ENCODE results near the gene CDKN2A. TPM values are rescaled to one million over a fixed set of nuclear protein-coding genes. Genes with fewer than 3 reads are reported as not detected.

Gene CDKN2A
- total RNA-seq, 4 donors from 2014 or later = 0.94 to 9.7 (median 2.7) TPM; not detected in 1

GRCh38 chr9:21969011-21969940 is 24.9 kb downstream of the CDKN2A start:
- TF ChIP-seq EP300 (IDR thresholded peaks at IDR 0.05) (no peak), POLR2A (IDR thresholded peaks at IDR 0.05) (no peak), CTCF (IDR thresholded peaks at IDR 0.05) (no peak)
- 6 to 10% methylated on average over 17 to 21 of the region's 28 CpGs for whole genome bisulfite sequencing, 2 donors (ENCODE audit: low coverage in 1 of 2)
- Histone ChIP-seq H3K4me3 (no peak overlapping the region), H3K27ac (no peak overlapping the region), H3K4me1 (peaks cover under 1 to 56% (median 20%) of the 10 kb centered on the region in 3 donors), H3K27me3 (peaks cover 100% of the 10 kb centered on the region), H3K36me3 (no peaks in the 10 kb centered on the region), H3K9me3 (peaks cover 0 to 9% (median 0%) of the 10 kb centered on the region in 3 donors)
- no peak for ATAC-seq

GRCh38 chr9:21968331-21969010 is 25.7 kb downstream of the CDKN2A start:
- 4 to 11% methylated on average over 3 to 11 of the region's 41 CpGs for WGBS, 2 donors (ENCODE audit: low coverage in 1 of 2)
- TF ChIP-seq POLR2AphosphoS5 (IDR thresholded peaks at IDR 0.05) = no peak
- no peak for TF ChIP-seq CTCF (IDR thresholded peaks at IDR 0.05)
- no peak for TF ChIP-seq POLR2A (IDR thresholded peaks at IDR 0.05)
- TF ChIP-seq EP300 (IDR thresholded peaks at IDR 0.05) = no peak
- peaks cover 100% of the 10 kb centered on the region for H3K27me3 ChIP-seq
- H3K27ac ChIP-seq = no peak overlapping the region
- H3K9me3 ChIP-seq = peaks cover 0 to 17% (median 0%) of the 10 kb centered on the region in 3 donors
- no peak overlapping the region for H3K4me3 ChIP-seq
- no peaks in the 10 kb centered on the region for H3K36me3 ChIP-seq
- ATAC-seq = no peak
- peaks cover 0 to 53% (median 19%) of the 10 kb centered on the region in 3 donors for H3K4me1 ChIP-seq

- Histone ChIP-seq H3K27ac (no peak overlapping the region), H3K36me3 (no peaks in the 10 kb centered on the region), H3K4me1 (peaks cover 0 to 53% (median 19%) of the 10 kb centered on the region in 3 donors), H3K27me3 (peaks cover 99% of the 10 kb centered on the region), H3K4me3 (no peak overlapping the region), H3K9me3 (peaks cover 0 to 18% (median 0%) of the 10 kb centered on the region in 3 donors)
- TF ChIP-seq POLR2AphosphoS5 (IDR thresholded peaks at IDR 0.05) (no peak), CTCF (IDR thresholded peaks at IDR 0.05) (no peak), POLR2A (IDR thresholded peaks at IDR 0.05) (no peak), EP300 (IDR thresholded peaks at IDR 0.05) (no peak)
- WGBS, 2 donors (ENCODE audit: low coverage in 1 of 2) = 13 to 21% methylated on average over 8 to 10 of the region's 10 CpGs
- no peak for ATAC-seq
Measured at GRCh38 chr9:21967702-21968101, 26.5 kb downstream of the CDKN2A start.

- TF ChIP-seq POLR2AphosphoS5 (IDR thresholded peaks at IDR 0.05) (no peak), POLR2A (IDR thresholded peaks at IDR 0.05) (no peak), EP300 (IDR thresholded peaks at IDR 0.05) (no peak), CTCF (IDR thresholded peaks at IDR 0.05) (no peak)
- Histone ChIP-seq H3K4me1 (peaks cover 0 to 53% (median 19%) of the 10 kb centered on the region in 3 donors), H3K4me3 (no peak overlapping the region), H3K27me3 (peaks cover 99% of the 10 kb centered on the region), H3K27ac (no peak overlapping the region), H3K36me3 (no peaks in the 10 kb centered on the region), H3K9me3 (peaks cover 0 to 23% (median 0%) of the 10 kb centered on the region in 3 donors)
- no peak for ATAC-seq
- 10 to 14% methylated on average over 8 to 12 of the region's 19 CpGs for WGBS, 2 donors (ENCODE audit: low coverage in 1 of 2)
Measured at GRCh38 chr9:21967169-21967568, 27.0 kb downstream of the CDKN2A start.

Data from gastroesophageal sphincter (tissue), 4 donors.